Spleen (tissue), 7 donors: Measurements from ENCODE around the gene MYLK2.

Source experiments
- CTCF ChIP-seq, 11 experiments: fragments of 200-600 bp in 7 of 11; fragments of 450-650 bp in 4 of 11; sonication (generic) in 4 of 11; IDR thresholded peaks in 8 of 11; conservative IDR thresholded peaks in 3 of 11; 1 replicate in 7 of 11; 2 replicates in 4 of 11; pipeline versions ENCODE4 v1.4.0 to v1.8.0; 2016 to 2021; ENCODE audit warnings: antibody characterized with exemption in 11 of 11, inconsistent platforms in 4 of 11, mild to moderate bottlenecking in 1 of 11
- POLR2A ChIP-seq, 3 donors: fragments of 450-650 bp; IDR thresholded peaks; one replicate each; pipeline ENCODE4 v1.5.1; 2017; ENCODE audit warnings: antibody characterized with exemption in 3 of 3, mild to moderate bottlenecking in 1 of 3
- POLR2AphosphoS5 ChIP-seq, 3 donors: sonication (generic); formaldehyde crosslinking; IDR thresholded peaks; one replicate each; pipeline ENCODE4 v1.5.1; 2017; ENCODE audit warnings: antibody characterized with exemption in 3 of 3
- donor health status: DM: no; HTN: no; CAD: no; lungs with moderate emphysema.
- donor health status: DM: no; HTN: no; CAD: no.
- donor health status: DM: no; HTN: no; CAD: no.

GRCh38 chr20:31871618-31871954 lies 52.4 kb downstream of the MYLK2 start:
- TF ChIP-seq CTCF (IDR thresholded peaks at IDR 0.05 in 8 of 11, conservative IDR thresholded peaks at IDR 0.05 in 3 of 11) (no peak), POLR2A (IDR thresholded peaks at IDR 0.05) (no peak), POLR2AphosphoS5 (IDR thresholded peaks at IDR 0.05) (no peak)
